ENCODE measurements around the gene ERBB4.

DNA sequence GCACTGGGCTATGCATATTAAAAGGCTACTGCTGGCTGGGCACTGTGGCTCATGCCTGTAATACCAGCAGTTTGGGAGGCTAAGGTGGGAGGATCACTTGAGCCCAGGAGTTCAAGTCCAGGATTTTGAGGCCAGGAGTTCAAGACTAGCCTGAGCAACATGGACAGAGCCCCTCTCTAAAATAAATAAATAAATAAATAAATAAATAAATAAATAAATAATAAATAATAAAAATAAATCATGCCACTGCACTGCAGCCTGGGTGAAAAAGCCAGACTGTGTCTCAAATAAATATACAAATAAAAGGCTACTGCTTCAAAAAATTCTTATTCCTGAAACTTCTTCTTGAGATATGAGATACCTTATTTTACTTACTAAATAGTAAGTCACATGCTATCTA is 439.6 kb downstream of the ERBB4 start:
- TF ChIP-seq EZH2phosphoT487 (IDR thresholded peaks at IDR 0.05; ENCODE audit: borderline replicate concordance), result no peak
- no peak for TF ChIP-seq CTCF (conservative IDR thresholded peaks at IDR 0.05; ENCODE audit: low read length)
